HG02571 (cell line): ENCODE measurements around the gene BATF2.
A peak's percentile ranks its signal among the peaks of the same experiment; 100 is the strongest.
"Not testable (repeated sequence)": the region's sequence is repeated elsewhere in the genome, so short reads cannot be mapped to it uniquely, and the experiment has no call there.

ENCODE experiments used
- ATAC-seq: cut with Tn5 transposase; IDR thresholded peaks from one replicate; pipeline ENCODE4 v1.9.1; 2021; ENCODE audit warnings: mild to moderate bottlenecking, moderate library complexity; ENCODE audit not compliant: unreplicated experiment

Gene BATF2

GRCh38 chr11:65013888-65014725 lies 17.3 kb upstream of the BATF2 start, which contains the start of gene ARL2:
Gene ARL2 (plus strand): TSS chr11:65014160. CDS start chr11:65014208, 48 bp downstream.
- peak; percentile 74 for ATAC-seq

- ATAC-seq, result peak; percentile 63
Observed at GRCh38 chr11:65013130-65013887, 16.5 kb upstream of the BATF2 start.

GRCh38 chr11:65008873-65009272 lies 12.1 kb upstream of the BATF2 start:
- no peak for ATAC-seq

GRCh38 chr11:65008016-65008415 lies 11.2 kb upstream of the BATF2 start:
- ATAC-seq, result no peak

- not testable (repeated sequence) for ATAC-seq
Observed at GRCh38 chr11:65003968-65004367, 7.2 kb upstream of the BATF2 start.

- no peak for ATAC-seq
Observed at GRCh38 chr11:65003282-65003681, 6.5 kb upstream of the BATF2 start.

- no peak for ATAC-seq
Observed at GRCh38 chr11:65002706-65003105, 5.9 kb upstream of the BATF2 start.

GRCh38 chr11:64999478-64999877 lies 2.7 kb upstream of the BATF2 start:
- ATAC-seq, result no peak

GRCh38 chr11:64998690-64999431 lies 2.1 kb upstream of the BATF2 start:
- ATAC-seq, result no peak

- no peak for ATAC-seq
Observed at GRCh38 chr11:64998141-64998540, 1.4 kb upstream of the BATF2 start.

GRCh38 chr11:64996327-64996709 lies 453 bp downstream of the BATF2 start:
- no peak for ATAC-seq

GRCh38 chr11:64994318-64994717 lies 2.5 kb downstream of the BATF2 start:
- no peak for ATAC-seq

- no peak for ATAC-seq
Observed at GRCh38 chr11:64990222-64990923, 6.4 kb downstream of the BATF2 start.

GRCh38 chr11:64989416-64989815 lies 7.4 kb downstream of the BATF2 start:
- no peak for ATAC-seq

GRCh38 chr11:64987998-64988854 lies 8.5 kb downstream of the BATF2 start:
- ATAC-seq, result no peak

GRCh38 chr11:64983339-64983738 lies 13.4 kb downstream of the BATF2 start:
- not testable (repeated sequence) for ATAC-seq

- no peak for ATAC-seq
Observed at GRCh38 chr11:64976651-64977050, 20.1 kb downstream of the BATF2 start.

GRCh38 chr11:64974124-64974523 lies 22.6 kb downstream of the BATF2 start:
- ATAC-seq, result no peak

GRCh38 chr11:64971421-64972233 lies 25.1 kb downstream of the BATF2 start, which contains the start of gene MAJIN:
Gene MAJIN (minus strand): TSS chr11:64972108. CDS start chr11:64959405, 12,703 bp downstream.
- ATAC-seq, result no peak
